Measurements from ENCODE around the gene BCORL1.

Gene BCORL1

DNA sequence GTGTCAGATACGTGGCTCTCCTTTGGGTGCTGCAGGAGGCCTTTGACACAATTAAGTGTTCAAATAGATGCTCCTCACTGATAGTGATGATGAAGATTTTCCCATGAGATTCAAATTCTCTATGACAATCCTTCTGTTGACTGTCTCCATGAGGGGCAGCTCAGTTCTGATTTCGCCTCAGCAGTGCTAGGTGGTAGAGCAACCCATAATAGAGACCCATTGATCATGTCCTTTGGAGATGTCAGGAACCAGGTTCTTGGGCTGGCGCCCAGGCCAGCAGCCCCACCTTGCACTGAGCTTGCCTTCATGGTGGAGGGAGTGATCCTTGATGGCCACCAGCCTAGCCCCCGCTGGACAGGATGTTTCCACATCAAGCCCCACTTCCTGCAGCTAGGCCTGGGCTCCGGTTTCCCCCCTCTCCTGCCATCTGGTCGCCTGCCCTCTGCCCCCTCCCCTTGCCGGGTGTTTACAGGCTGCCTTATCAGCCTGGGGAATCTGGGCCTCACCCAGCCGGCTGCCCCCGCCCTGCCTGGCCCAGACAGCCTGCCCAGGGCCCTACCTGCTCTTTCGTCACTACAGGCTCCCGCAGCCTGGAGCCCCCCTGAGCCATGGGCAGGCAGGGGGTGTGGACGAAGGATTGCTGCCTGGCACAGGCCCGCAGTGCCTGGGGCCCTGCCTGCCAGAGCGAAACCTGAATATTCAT is 115.2 kb downstream of the BCORL1 start:
- no peak for DNase-seq

DNA sequence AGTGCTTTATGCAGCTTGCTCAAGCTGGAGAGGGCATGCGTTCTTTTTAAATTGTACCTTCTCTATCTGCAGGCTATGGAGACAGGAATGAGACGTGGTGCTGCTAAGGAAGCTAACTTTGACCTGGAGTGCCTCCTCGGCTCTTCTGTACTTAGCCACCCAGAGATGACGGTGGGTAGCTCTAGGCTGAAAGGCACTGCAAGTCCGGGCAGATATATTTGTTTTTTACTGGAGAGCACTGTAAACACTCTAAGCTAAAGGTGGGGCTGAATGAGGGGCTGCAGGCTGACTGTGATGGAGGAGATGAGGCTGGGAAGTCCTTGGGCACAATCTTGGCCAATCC is 115.7 kb downstream of the BCORL1 start:
- no peak for DNase-seq

DNA sequence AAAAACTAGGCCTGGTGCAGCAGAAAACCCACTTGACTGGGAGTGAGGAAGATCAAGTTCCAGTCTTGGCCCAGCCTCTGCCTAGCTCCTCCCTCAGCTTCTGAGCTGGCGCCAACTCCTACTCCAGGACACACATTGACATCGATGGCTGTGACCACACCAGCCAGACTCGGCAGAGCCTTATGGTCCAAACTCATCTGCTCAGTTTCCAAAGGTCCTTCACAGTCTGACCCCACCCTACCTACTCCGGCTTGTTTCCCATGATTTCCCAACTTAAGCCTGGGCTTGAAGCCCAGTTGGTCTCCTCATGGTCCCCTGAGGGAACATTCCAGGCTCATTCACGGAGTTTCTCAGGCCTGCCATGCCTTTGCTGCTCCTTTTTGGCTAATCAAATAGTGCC is 117.7 kb downstream of the BCORL1 start:
- DNase-seq = no peak

DNA sequence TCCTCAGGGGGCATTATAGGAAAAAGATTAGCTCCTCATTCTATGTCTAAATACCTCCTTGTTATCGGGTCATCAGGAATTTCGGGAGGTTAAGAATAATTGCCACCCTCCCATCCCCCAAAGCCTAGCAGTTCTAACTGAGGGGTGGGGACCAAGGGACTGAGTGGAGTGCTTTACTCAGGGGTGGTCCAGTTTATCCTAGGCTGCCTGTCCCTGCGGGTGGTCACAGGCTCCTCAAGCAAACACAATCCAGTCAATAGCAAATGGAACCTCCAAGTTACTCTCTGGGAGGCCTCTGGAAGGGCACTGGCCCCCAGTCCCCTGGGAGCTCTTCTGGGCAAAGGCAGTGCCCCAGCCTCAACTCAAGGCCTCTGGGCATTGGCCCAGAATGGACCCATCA is 121.2 kb downstream of the BCORL1 start:
- DNase-seq = no peak

DNA sequence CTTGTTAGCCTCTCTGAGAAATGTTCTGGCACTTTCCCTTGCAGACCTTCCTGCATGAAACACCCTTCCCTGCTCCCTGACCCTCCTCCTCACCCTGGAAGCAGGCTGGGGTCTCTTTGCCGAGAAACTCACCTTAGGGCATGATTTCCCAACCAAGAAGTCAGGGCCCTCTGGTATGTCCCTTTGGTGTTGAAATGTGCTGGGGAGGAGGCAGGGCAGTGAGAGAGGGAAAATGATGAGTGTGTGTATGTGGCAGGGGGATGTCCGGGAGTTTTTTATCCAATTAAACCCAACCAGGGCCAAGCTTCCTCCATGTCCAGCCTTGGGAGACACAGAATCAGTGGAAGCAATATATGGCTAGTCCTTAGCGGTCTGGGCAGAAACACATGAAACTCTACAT is 122.8 kb downstream of the BCORL1 start:
- DNase-seq = no peak

DNA sequence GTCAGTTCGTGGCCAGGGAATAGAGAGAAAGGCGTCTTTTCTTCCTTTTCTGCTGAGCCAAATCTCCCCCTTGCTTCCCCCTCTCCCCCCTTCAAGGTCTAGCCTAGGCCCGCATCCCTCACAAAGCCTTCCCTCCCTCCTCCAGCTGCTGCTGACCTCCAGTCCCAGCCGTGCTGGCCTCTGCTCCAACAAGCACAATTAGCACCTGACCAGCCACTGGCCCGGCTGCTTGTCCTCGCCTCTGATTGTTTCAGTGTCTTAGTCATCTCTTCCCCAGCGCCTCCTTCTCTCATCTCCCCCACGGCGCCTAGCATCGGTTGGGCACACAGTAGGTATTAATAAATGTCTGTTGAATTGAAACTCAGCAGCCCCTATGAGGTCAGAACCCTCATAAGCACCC is 123.6 kb downstream of the BCORL1 start:
- DNase-seq = no peak
